IPS DF 6.9 (cell line): ENCODE data around the gene GRAMD1A.
"Not testable (repeated sequence)": the region's sequence is repeated elsewhere in the genome, so short reads cannot be mapped to it uniquely, and the experiment has no call there.

Experiments
- DNase-seq: peaks from one replicate; pipeline ENCODE4 v3.0.0-alpha.2; 2013; ENCODE audit warnings: low read depth, low spot score
- H3K27ac ChIP-seq: one replicate; pipeline ENCODE4 v1.5.1; 2013; ENCODE audit warnings: low read length, control low read depth
- H3K27me3 ChIP-seq: 2 replicates; pipeline ENCODE4 v1.6.1; 2013; ENCODE audit warnings: mild to moderate bottlenecking, low read length; ENCODE audit not compliant: control insufficient read depth, insufficient read depth
- H3K36me3 ChIP-seq: 2 replicates; pipeline ENCODE4 v1.6.1; 2013; ENCODE audit warnings: low read length; ENCODE audit not compliant: control insufficient read depth, insufficient read depth
- H3K4me1 ChIP-seq: 2 replicates; pipeline ENCODE4 v1.6.1; 2013; ENCODE audit warnings: low read length; ENCODE audit not compliant: control insufficient read depth, insufficient read depth
- H3K4me3 ChIP-seq: 2 replicates; pipeline ENCODE4 v1.5.1; 2013; ENCODE audit warnings: mild to moderate bottlenecking, low read length
- H3K9me3 ChIP-seq: 2 replicates; pipeline ENCODE4 v1.6.1; 2013; ENCODE audit warnings: low read length, inconsistent platforms; ENCODE audit not compliant: control insufficient read depth, insufficient read depth
- WGBS: extraction: QIAGEN DNeasy Blood & Tissue Kit; methylation state at CpG from one replicate; pipeline ENCODE4 v1.1.7; 2013; ENCODE audit warnings: mixed read lengths, missing lambda C conversion rate; ENCODE audit not compliant: insufficient read length, insufficient coverage; 5-methylcytosine and 5-hydroxymethylcytosine counted together

The GRAMD1A gene

GRCh38 chr19:35045667-35046300, 45.7 kb downstream of the GRAMD1A start:
- H3K4me3 ChIP-seq = no peak overlapping the region
- no peak overlapping the region for H3K27ac ChIP-seq
- H3K27me3 ChIP-seq = no peaks in the 10 kb centered on the region
- H3K36me3 ChIP-seq = no peaks in the 10 kb centered on the region
- H3K9me3 ChIP-seq = no peaks in the 10 kb centered on the region
- no peak for DNase-seq
- WGBS = no CpG with 5 or more reads among the region's 10 CpGs
- H3K4me1 ChIP-seq = peaks cover 2% of the 10 kb centered on the region

- H3K9me3 ChIP-seq = no peaks in the 10 kb centered on the region
- H3K4me3 ChIP-seq = no peak overlapping the region
- DNase-seq = no peak
- no peaks in the 10 kb centered on the region for H3K36me3 ChIP-seq
- no peak overlapping the region for H3K27ac ChIP-seq
- peaks cover 1% of the 10 kb centered on the region; the same call in 1 of the 2 replicates for H3K4me1 ChIP-seq
- no CpG with 5 or more reads among the region's 5 CpGs for WGBS
- H3K27me3 ChIP-seq = no peaks in the 10 kb centered on the region
These were observed 46.3 kb downstream of the GRAMD1A start for GRCh38 chr19:35046461-35046860.

- H3K4me1 ChIP-seq = peaks cover 1% of the 10 kb centered on the region; the same call in 1 of the 2 replicates
- WGBS = no CpG with 5 or more reads among the region's 12 CpGs
- H3K36me3 ChIP-seq = no peaks in the 10 kb centered on the region
- H3K27ac ChIP-seq = no peak overlapping the region
- H3K9me3 ChIP-seq = no peaks in the 10 kb centered on the region
- DNase-seq = no peak
- H3K27me3 ChIP-seq = no peaks in the 10 kb centered on the region
- H3K4me3 ChIP-seq = no peak overlapping the region
These were observed 48.8 kb downstream of the GRAMD1A start for GRCh38 chr19:35048911-35049411.

- H3K4me1 ChIP-seq = peaks cover 1% of the 10 kb centered on the region; the same call in 1 of the 2 replicates
These were observed 49.3 kb downstream of the GRAMD1A start for GRCh38 chr19:35049456-35049855.

GRCh38 chr19:35050662-35051061, 50.5 kb downstream of the GRAMD1A start:
- no CpG with 5 or more reads among the region's 2 CpGs for WGBS
- H3K27me3 ChIP-seq, H3K27ac ChIP-seq, H3K36me3 ChIP-seq, DNase-seq, H3K4me1 ChIP-seq, H3K9me3 ChIP-seq, H3K4me3 ChIP-seq: not testable (repeated sequence)

More at GRCh38 chr19:35049456-35049855, 49.3 kb downstream of the GRAMD1A start:
- Histone ChIP-seq H3K4me3 (no peak overlapping the region), H3K9me3 (no peaks in the 10 kb centered on the region), H3K27ac (no peak overlapping the region), H3K27me3 (no peaks in the 10 kb centered on the region), H3K36me3 (no peaks in the 10 kb centered on the region)
- no CpG with 5 or more reads among the region's 5 CpGs for WGBS
- no peak for DNase-seq

DNA sequence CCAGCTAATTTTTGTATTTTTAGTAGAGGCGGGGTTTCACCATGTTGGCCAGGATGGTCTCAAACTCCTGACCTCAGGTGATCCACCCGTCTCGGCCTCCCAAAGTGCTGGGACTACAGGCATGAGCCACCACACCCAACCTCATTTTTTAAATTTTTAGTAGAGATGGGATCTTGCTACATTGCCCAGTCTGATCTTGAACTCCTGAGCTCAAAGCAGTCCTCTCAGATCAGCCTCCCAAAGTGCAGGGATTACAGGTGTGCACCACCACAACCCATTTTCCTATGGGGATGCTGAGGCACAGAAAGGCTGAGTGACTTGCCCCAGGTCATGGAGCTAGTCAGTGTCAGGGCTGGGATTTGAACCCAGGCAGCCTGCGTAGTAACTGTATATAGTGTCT, 51.1 kb downstream of the GRAMD1A start:
- H3K36me3 ChIP-seq, DNase-seq, H3K4me3 ChIP-seq, H3K9me3 ChIP-seq, H3K27ac ChIP-seq, H3K27me3 ChIP-seq, H3K4me1 ChIP-seq: not testable (repeated sequence)
- WGBS = no CpG with 5 or more reads among the region's 4 CpGs

- H3K4me1 ChIP-seq = no peaks in the 10 kb centered on the region; the same call in 1 of the 2 replicates
- no CpG with 5 or more reads among the region's 5 CpGs for WGBS
These were observed 51.7 kb downstream of the GRAMD1A start for GRCh38 chr19:35051796-35052195.

DNA sequence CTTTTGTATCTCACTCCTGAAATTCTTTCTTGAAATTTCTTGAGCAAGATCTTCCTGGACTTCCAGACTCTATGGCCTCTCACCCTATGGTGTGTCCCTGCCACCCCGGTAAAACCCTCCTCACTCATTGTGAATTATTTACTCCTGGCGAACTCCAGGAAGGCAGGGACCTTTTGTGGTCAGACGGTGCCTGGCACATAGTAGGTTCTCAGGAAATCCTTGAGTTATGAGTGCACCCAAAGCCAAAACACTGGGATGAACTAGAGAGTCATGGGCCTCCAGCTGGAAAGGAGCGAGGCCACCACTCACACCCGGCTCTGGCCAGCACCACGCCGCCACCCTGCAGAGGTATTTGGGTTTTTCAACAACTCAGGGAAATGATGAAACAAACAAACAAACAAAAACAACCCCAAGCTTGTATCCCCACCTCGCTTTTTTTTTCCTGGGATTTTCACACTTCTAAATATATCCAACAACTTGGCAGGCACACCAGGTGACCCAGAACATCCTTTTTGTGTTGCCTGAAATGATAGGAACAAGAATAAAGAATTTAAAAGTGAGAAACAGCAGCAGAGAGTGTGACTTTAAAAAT, 52.6 kb downstream of the GRAMD1A start:
- no peaks in the 10 kb centered on the region for H3K36me3 ChIP-seq
- H3K27ac ChIP-seq = no peak overlapping the region
- DNase-seq = no peak
- no peaks in the 10 kb centered on the region; the same call in 1 of the 2 replicates for H3K4me1 ChIP-seq
- no peak overlapping the region for H3K4me3 ChIP-seq
- H3K9me3 ChIP-seq = no peaks in the 10 kb centered on the region
- no peaks in the 10 kb centered on the region for H3K27me3 ChIP-seq
- WGBS = no CpG with 5 or more reads among the region's 8 CpGs

More at GRCh38 chr19:35051796-35052195, 51.7 kb downstream of the GRAMD1A start:
- H3K9me3 ChIP-seq = no peaks in the 10 kb centered on the region
- H3K27me3 ChIP-seq = no peaks in the 10 kb centered on the region
- H3K36me3 ChIP-seq = no peaks in the 10 kb centered on the region
- no peak overlapping the region for H3K4me3 ChIP-seq
- H3K27ac ChIP-seq = no peak overlapping the region
- no peak for DNase-seq

- Histone ChIP-seq H3K9me3 (no peaks in the 10 kb centered on the region), H3K4me3 (no peak overlapping the region), H3K27ac (no peak overlapping the region), H3K4me1 (no peaks in the 10 kb centered on the region; the same call in 1 of the 2 replicates), H3K36me3 (no peaks in the 10 kb centered on the region), H3K27me3 (no peaks in the 10 kb centered on the region)
- no peak for DNase-seq
- WGBS = no CpG with 5 or more reads among the region's 9 CpGs
These were observed 53.7 kb downstream of the GRAMD1A start for GRCh38 chr19:35053667-35054293.

DNA sequence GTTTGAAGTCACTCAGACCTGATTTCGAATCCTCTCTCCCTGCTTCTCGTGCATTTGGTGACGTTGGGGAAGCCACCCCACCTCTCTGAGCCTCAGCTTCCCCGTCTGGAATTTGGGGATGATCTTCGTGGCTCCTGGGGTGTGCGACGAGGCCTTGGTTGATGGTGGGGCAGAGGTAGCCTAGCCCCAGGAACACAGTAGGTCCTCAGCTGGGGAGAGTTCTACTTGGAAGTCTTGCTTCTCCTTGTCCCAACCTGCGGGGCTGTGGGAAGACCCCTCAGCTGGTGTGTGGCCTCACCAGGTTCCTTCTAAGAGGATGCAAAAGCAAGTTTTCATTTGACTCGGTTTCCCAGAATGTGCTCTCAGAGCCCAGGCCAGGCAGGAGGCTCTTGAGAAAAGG, 54.5 kb downstream of the GRAMD1A start:
- Histone ChIP-seq H3K27ac (no peak overlapping the region), H3K36me3 (no peaks in the 10 kb centered on the region; the same call in 1 of the 2 replicates), H3K4me3 (no peak overlapping the region), H3K4me1 (no peaks in the 10 kb centered on the region), H3K9me3 (no peaks in the 10 kb centered on the region), H3K27me3 (no peaks in the 10 kb centered on the region)
- DNase-seq = no peak
- WGBS = no CpG with 5 or more reads among the region's 9 CpGs
